GM10248 (cell line): ENCODE measurements around the gene ZNF205.
"Not testable (repeated sequence)": the region's sequence is repeated elsewhere in the genome, so short reads cannot be mapped to it uniquely, and the experiment has no call there.

Experiments
- CTCF ChIA-PET: fragments of 300-600 bp; sonication (Branson Sonifier 250); formaldehyde crosslinking; extraction: SDS; loops from one replicate; lab custom pipeline; 2021; ENCODE audit warnings: antibody characterized with exemption; lab: Yijun Ruan, JAX
- POLR2A ChIA-PET: fragments of 350-650 bp; sonication (Branson Sonifier 250); formaldehyde crosslinking; extraction: SDS; loops from one replicate; lab custom pipeline; 2020; ENCODE audit warnings: antibody characterized with exemption; lab: Yijun Ruan, JAX
- DNase-seq: peaks from one replicate; pipeline ENCODE4 v3.0.0; 2012; ENCODE audit errors: extremely low spot score
- CTCF ChIP-seq: IDR thresholded peaks from 2 replicates; pipeline ENCODE4 v1.5.1; 2012; ENCODE audit warnings: mild to moderate bottlenecking, low read depth; ENCODE audit errors: extremely low read depth, missing control alignments, control extremely low read depth

Gene ZNF205

GRCh38 chr16:3161235-3162018, 49.0 kb downstream of the ZNF205 start:
- TF ChIP-seq CTCF, result no peak
- CTCF ChIA-PET, result interaction anchor here (0.7 to 1.8 kb wide), 7 partner anchors 9 to 130 kb away, joined by 3 to 5 read pairs (median 3); no protein-coding TSS in a partner anchor
- DNase-seq, result no peak
- POLR2A ChIA-PET, result no interaction called here

GRCh38 chr16:3164121-3164991, 52.0 kb downstream of the ZNF205 start:
- ChIA-PET CTCF (interaction anchor here (0.9 to 2.1 kb wide), 11 partner anchors 8 to 133 kb away, joined by 3 to 8 read pairs (median 4); no protein-coding TSS in a partner anchor), POLR2A (no interaction called here)
- no peak for TF ChIP-seq CTCF
- DNase-seq, result no peak

- ChIA-PET POLR2A (no interaction called here), CTCF (interaction anchor here (0.9 to 2.1 kb wide), 14 partner anchors 9 to 133 kb away, joined by 3 to 11 read pairs (median 4); no protein-coding TSS in a partner anchor)
- no peak for DNase-seq
- TF ChIP-seq CTCF, result no peak
Observed at GRCh38 chr16:3165111-3165822, 52.9 kb downstream of the ZNF205 start.

- CTCF ChIA-PET, result interaction anchor here (0.6 to 2.1 kb wide), 17 partner anchors 8 to 138 kb away, joined by 3 to 11 read pairs (median 3); no protein-coding TSS in a partner anchor
- POLR2A ChIA-PET, result interaction anchor here (0.7 kb wide), 1 partner anchor 1303 kb away, joined by 3 read pairs; no protein-coding TSS in a partner anchor
- no peak for TF ChIP-seq CTCF
- no peak for DNase-seq
Observed at GRCh38 chr16:3166505-3166886, 54.1 kb downstream of the ZNF205 start.

DNA sequence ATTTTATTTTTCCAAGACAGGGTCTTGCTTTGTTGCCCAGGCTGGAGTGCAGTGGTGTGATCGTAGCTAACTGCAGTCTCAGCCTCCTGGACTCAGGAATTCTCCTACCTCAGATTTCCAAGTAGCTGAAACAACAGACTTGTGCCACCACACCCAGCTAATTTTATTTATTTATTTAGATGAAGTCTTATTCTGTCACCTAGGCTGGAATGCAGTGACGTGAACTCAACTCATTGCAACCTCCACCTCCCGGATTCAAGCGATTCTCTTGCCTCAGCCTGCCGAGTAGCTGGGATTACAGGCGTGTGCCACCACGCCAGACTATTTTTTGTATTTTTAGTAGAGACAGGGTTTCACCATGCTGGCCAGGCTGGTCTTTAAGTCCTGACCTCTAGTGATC, 56.3 kb downstream of the ZNF205 start:
- POLR2A ChIA-PET, DNase-seq: not testable (repeated sequence)
- CTCF ChIA-PET, result interaction anchor here (0.9 to 7.7 kb wide), 12 partner anchors 11 to 141 kb away, joined by 3 to 76 read pairs (median 6); no protein-coding TSS in a partner anchor
